HL-60/S4 (cell line): ENCODE measurements around the gene ARHGAP4.

Experiments used
- in situ Hi-C: fragments of 300-500 bp; cut with MboI; formaldehyde crosslinking; loops from 2 replicates; pipeline ENCODE4 v1.14.3; 2022; ENCODE audit warnings: low sequenced_read_pairs

Gene ARHGAP4

GRCh38 chrX:153947009-153947769, 21.1 kb upstream of the ARHGAP4 start:
- in situ Hi-C loops = no loop called here

GRCh38 chrX:153945956-153946943, 20.2 kb upstream of the ARHGAP4 start:
- in situ Hi-C loops = no loop called here

GRCh38 chrX:153944800-153945150, 18.7 kb upstream of the ARHGAP4 start:
- in situ Hi-C loops = no loop called here

GRCh38 chrX:153944140-153944799, 18.2 kb upstream of the ARHGAP4 start, which contains the start of gene RENBP:
TSS of gene RENBP (minus strand) at chrX:153944643. CDS start at chrX:153944610, 33 bp downstream.
- in situ Hi-C loops = no loop called here

- in situ Hi-C loops = no loop called here
Observed at GRCh38 chrX:153941336-153942252, 15.5 kb upstream of the ARHGAP4 start.

GRCh38 chrX:153939573-153939972, 13.5 kb upstream of the ARHGAP4 start:
- in situ Hi-C loops = no loop called here

- in situ Hi-C loops = no loop called here
Observed at GRCh38 chrX:153938226-153938786, 12.2 kb upstream of the ARHGAP4 start.

- in situ Hi-C loops = no loop called here
Observed at GRCh38 chrX:153937056-153937455, 11.0 kb upstream of the ARHGAP4 start.

GRCh38 chrX:153935326-153935851, 9.3 kb upstream of the ARHGAP4 start:
- in situ Hi-C loops = no loop called here

GRCh38 chrX:153934762-153935325, 8.8 kb upstream of the ARHGAP4 start, which contains the start of gene NAA10:
TSS of gene NAA10 (minus strand) at chrX:153935037. CDS start at chrX:153934904, 133 bp downstream.
- in situ Hi-C loops = no loop called here

- in situ Hi-C loops = no loop called here
Observed at GRCh38 chrX:153934148-153934761, 8.2 kb upstream of the ARHGAP4 start.

- in situ Hi-C loops = no loop called here
Observed at GRCh38 chrX:153933748-153934147, 7.7 kb upstream of the ARHGAP4 start.

GRCh38 chrX:153932220-153932915, 6.3 kb upstream of the ARHGAP4 start:
- in situ Hi-C loops = no loop called here

GRCh38 chrX:153931748-153932147, 5.7 kb upstream of the ARHGAP4 start:
- in situ Hi-C loops = no loop called here

GRCh38 chrX:153931151-153931550, 5.1 kb upstream of the ARHGAP4 start:
- in situ Hi-C loops = no loop called here

GRCh38 chrX:153930011-153930910, 4.2 kb upstream of the ARHGAP4 start:
- in situ Hi-C loops = no loop called here

GRCh38 chrX:153929576-153929975, 3.5 kb upstream of the ARHGAP4 start:
- in situ Hi-C loops = no loop called here
